SK-N-SH treated with all-trans-retinoic acid at 6 μM for 48 hours (cell line): Measurements from ENCODE around the gene ZNF441.
"Not testable (repeated sequence)": the region's sequence is repeated elsewhere in the genome, so short reads cannot be mapped to it uniquely, and the experiment has no call there.

Experiments
- ARNTL ChIP-seq: fragments of 450-650 bp; formaldehyde crosslinking; IDR thresholded peaks from 2 replicates; pipeline ENCODE4 v1.5.0; 2020; ENCODE audit warnings: low read depth, mild to moderate bottlenecking, moderate library complexity, borderline replicate concordance
- CREB5 ChIP-seq: fragments of 250-450 bp; sonication (Bioruptor Pico); IDR thresholded peaks from 2 replicates; pipeline ENCODE4 v1.5.1; 2020; ENCODE audit warnings: low read depth, mild to moderate bottlenecking, moderate library complexity
- GLIS3 ChIP-seq: fragments of 250-450 bp; sonication (Bioruptor Pico); IDR thresholded peaks from 2 replicates; pipeline ENCODE4 v1.5.0; 2020; ENCODE audit warnings: mild to moderate bottlenecking, moderate library complexity
- OSR1 ChIP-seq: fragments of 250-450 bp; sonication (Bioruptor Pico); IDR thresholded peaks from 2 replicates; pipeline ENCODE4 v1.8.0; 2022; ENCODE audit warnings: moderate library complexity, mild to moderate bottlenecking, inconsistent platforms
- RARB ChIP-seq: fragments of 250-450 bp; sonication (Bioruptor Pico); IDR thresholded peaks from 2 replicates; pipeline ENCODE4 v1.8.0; 2021; ENCODE audit warnings: mild to moderate bottlenecking, moderate library complexity
- SNAI2 ChIP-seq: fragments of 250-450 bp; sonication (Bioruptor Pico); IDR thresholded peaks from 2 replicates; pipeline ENCODE4 v1.5.0; 2020; ENCODE audit warnings: mild to moderate bottlenecking, moderate library complexity
- TCF4 ChIP-seq: fragments of 250-450 bp; sonication (Bioruptor Pico); IDR thresholded peaks from 2 replicates; pipeline ENCODE4 v1.8.0; 2021; ENCODE audit warnings: mild to moderate bottlenecking, moderate library complexity, borderline replicate concordance
- ZFP3 ChIP-seq: fragments of 250-450 bp; sonication (Bioruptor Pico); IDR thresholded peaks from 2 replicates; pipeline ENCODE4 v1.5.0; 2020; ENCODE audit warnings: mild to moderate bottlenecking, moderate library complexity
- ZNF8 ChIP-seq: fragments of 450-650 bp; formaldehyde crosslinking; IDR thresholded peaks from 2 replicates; pipeline ENCODE4 v1.5.0; 2020; ENCODE audit warnings: mild to moderate bottlenecking, moderate library complexity
- TF ChIP-seq, protein P1 (sequence below): fragments of 250-450 bp; sonication (Bioruptor Pico); IDR thresholded peaks from 2 replicates; pipeline ENCODE4 v1.8.0; 2020; ENCODE audit warnings: mild to moderate bottlenecking, moderate library complexity, borderline replicate concordance

DNA sequence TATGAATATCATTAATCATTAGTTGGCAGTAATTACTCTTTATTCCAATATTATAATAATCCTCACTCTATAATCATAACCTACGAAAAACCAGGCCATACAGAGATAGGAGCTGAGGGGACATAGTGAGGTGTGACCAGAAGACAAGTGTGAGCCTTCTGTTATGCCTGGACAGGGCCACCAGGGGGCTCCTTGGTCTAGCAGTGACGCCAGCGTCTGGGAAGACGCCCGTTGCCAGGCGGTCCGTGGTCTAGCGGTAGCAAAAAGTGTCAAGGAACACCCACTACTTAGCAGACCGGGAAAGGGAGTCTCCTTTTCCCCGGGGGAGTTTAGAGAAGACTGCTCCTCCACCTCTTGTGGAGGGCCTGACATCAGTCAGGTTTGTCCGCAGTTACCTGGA lies 4.7 kb downstream of the ZNF441 start:
- TF ChIP-seq TCF4 (CRISPR knock-in tag); SNAI2; ARNTL (CRISPR knock-in tag); RARB; CREB5 (CRISPR knock-in tag); ZFP3; ZNF8 (CRISPR knock-in tag); GLIS3 (CRISPR knock-in tag); OSR1 (CRISPR knock-in tag): not testable (repeated sequence)
- TF ChIP-seq, protein P1, sequence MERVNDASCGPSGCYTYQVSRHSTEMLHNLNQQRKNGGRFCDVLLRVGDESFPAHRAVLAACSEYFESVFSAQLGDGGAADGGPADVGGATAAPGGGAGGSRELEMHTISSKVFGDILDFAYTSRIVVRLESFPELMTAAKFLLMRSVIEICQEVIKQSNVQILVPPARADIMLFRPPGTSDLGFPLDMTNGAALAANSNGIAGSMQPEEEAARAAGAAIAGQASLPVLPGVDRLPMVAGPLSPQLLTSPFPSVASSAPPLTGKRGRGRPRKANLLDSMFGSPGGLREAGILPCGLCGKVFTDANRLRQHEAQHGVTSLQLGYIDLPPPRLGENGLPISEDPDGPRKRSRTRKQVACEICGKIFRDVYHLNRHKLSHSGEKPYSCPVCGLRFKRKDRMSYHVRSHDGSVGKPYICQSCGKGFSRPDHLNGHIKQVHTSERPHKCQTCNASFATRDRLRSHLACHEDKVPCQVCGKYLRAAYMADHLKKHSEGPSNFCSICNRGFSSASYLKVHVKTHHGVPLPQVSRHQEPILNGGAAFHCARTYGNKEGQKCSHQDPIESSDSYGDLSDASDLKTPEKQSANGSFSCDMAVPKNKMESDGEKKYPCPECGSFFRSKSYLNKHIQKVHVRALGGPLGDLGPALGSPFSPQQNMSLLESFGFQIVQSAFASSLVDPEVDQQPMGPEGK = not testable (repeated sequence)
